Right atrium auricular region (tissue), 2 donors: ENCODE results near the gene PTPRN. TPM values are rescaled to one million over a fixed set of nuclear protein-coding genes. Genes with fewer than 3 reads are reported as not detected.

Source experiments
- DNase-seq: peaks from one replicate; pipeline ENCODE4 v3.0.0-alpha.2; 2019; ENCODE audit warnings: low spot score
- H3K27ac ChIP-seq, 2 donors: fragments of 200-600 bp; sonication (generic); 1 replicate in 1 of 2; 2 replicates in 1 of 2; pipeline ENCODE4 v1.5.1; 2016 to 2019
- H3K27me3 ChIP-seq, 2 donors: fragments of 200-600 bp; sonication (generic); one replicate each; pipeline versions ENCODE4 v1.5.1 to v1.6.0; 2017 to 2019
- H3K36me3 ChIP-seq: fragments of 200-600 bp; sonication (generic); one replicate; pipeline ENCODE4 v1.5.1; 2016
- H3K4me1 ChIP-seq, 2 donors: fragments of 200-600 bp; sonication (generic); one replicate each; pipeline versions ENCODE4 v1.5.1 to v1.6.0; 2017 to 2019
- H3K4me3 ChIP-seq, 2 donors: fragments of 200-600 bp; sonication (generic); 1 replicate in 1 of 2; 2 replicates in 1 of 2; pipeline ENCODE4 v1.5.1; 2017 to 2019; ENCODE audit warnings: mild to moderate bottlenecking in 1 of 2, moderate library complexity in 1 of 2
- H3K9me3 ChIP-seq, 2 donors: fragments of 200-600 bp; sonication (generic); one replicate each; pipeline ENCODE4 v1.5.1; 2019
- total RNA-seq, 2 donors: library from RNA; depleted of rRNA; stranded (reverse); fragments of >200 nt; gene quantifications; one replicate each; pipeline ENCODE4 v1.1.0, GENCODE V29; 2016
- TF ChIP-seq, protein P1 (sequence below), 2 donors: fragments of 200-600 bp; sonication (generic); IDR thresholded peaks; one replicate each; pipeline ENCODE4 v1.5.1; 2019; ENCODE audit warnings: antibody characterized with exemption in 2 of 2

PTPRN gene
- total RNA-seq, 2 donors from 2014 or later: 0.74 TPM; not detected in 1

DNA sequence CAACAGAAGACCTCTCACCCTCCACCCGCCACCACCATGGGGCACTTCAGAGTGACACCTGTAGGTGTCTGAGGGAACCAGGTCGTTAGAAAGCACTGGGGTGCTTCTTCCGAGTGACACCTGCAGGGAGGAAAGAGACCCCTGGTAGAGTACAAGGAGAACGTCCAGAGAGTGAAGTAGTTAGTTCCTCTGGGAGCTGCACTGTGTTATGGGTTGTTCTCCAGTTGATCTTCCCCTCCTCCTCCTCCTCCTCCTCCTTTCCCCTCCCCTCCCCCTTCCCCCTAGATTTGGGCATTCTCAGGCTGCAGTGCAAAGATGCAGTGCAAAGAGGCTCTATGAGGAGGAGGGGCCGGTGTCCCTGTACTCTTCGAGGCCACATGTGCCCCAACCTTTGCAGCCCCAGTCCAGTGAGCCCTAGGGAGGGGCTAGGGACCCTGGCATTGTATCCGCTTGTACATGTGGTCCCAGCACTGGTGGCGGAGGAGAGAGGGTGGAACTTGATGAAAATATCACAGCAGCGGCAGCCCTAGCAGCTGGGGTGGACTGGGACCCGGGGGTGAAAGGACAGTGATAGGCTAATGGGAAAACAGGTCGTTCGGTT is 29.2 kb downstream of the PTPRN start:
- Histone ChIP-seq H3K9me3 (no peaks in the 10 kb centered on the region), H3K27ac (peak overlapping the region; percentile 97 to 99), H3K27me3 (no peaks in the 10 kb centered on the region), H3K4me1 (peaks cover 0 to 31% of the 10 kb centered on the region in 2 donors), H3K36me3 (peaks cover 41% of the 10 kb centered on the region), H3K4me3 (peak overlapping the region; percentile 80 to 85)
- TF ChIP-seq, protein P1, sequence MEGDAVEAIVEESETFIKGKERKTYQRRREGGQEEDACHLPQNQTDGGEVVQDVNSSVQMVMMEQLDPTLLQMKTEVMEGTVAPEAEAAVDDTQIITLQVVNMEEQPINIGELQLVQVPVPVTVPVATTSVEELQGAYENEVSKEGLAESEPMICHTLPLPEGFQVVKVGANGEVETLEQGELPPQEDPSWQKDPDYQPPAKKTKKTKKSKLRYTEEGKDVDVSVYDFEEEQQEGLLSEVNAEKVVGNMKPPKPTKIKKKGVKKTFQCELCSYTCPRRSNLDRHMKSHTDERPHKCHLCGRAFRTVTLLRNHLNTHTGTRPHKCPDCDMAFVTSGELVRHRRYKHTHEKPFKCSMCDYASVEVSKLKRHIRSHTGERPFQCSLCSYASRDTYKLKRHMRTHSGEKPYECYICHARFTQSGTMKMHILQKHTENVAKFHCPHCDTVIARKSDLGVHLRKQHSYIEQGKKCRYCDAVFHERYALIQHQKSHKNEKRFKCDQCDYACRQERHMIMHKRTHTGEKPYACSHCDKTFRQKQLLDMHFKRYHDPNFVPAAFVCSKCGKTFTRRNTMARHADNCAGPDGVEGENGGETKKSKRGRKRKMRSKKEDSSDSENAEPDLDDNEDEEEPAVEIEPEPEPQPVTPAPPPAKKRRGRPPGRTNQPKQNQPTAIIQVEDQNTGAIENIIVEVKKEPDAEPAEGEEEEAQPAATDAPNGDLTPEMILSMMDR (IDR thresholded peaks at IDR 0.05): no peak
- DNase-seq: no peak

DNA sequence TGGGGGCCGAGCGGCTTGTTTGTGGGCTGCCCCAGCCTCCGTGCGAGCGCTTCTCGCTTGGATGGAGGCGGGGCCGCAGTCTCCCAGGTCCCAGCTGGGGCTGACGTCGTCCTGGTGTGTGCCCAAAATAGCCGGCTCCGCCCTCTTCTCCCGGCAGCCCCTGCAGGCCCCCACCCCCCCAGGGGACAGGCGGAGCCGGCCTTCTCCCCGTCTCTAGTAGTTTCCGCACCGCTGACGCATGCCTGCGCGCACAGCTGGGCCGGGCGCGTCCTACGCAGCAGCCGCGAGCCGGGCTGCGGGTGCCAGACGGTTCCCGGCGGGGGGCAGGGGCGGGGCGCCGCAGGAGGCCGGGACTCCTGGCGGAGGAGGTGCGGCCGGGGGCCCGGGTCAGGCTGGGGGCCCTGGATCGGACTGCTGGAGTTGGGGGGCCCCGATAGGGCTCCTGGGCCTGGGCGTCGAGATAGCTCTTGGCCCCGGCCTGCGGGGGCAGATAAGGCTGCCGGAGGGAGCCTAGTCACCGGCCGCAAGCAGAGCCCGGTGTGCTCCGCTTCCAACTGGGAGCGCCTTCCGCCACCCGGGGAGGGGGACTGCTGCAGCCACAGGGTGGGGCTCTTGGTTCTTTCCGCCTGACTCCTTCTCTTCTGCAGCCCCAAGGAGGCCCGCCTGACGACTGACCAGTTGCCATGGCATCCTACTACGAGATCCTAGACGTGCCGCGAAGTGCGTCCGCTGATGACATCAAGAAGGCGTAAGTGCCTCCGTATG is 29.9 kb downstream of the PTPRN start, which contains the start of gene DNAJB2:
TSS of gene DNAJB2 (plus strand) at position 216 of the 765 bp plus-strand sequence. CDS start at position 684, 468 bp downstream.
- Histone ChIP-seq H3K27ac (peak within 1 kb of the TSS; percentile 97 to 99), H3K27me3 (no peaks in the 10 kb centered on the region), H3K36me3 (peaks cover 34% of the 10 kb centered on the region), H3K4me1 (peaks cover 0 to 34% of the 10 kb centered on the region in 2 donors), H3K9me3 (no peaks in the 10 kb centered on the region), H3K4me3 (peak within 1 kb of the TSS; percentile 80 to 85)
- peak; percentile 98 for DNase-seq
- TF ChIP-seq, protein P1 (IDR thresholded peaks at IDR 0.05): peak in 1 of 2 donors; percentile 21

DNA sequence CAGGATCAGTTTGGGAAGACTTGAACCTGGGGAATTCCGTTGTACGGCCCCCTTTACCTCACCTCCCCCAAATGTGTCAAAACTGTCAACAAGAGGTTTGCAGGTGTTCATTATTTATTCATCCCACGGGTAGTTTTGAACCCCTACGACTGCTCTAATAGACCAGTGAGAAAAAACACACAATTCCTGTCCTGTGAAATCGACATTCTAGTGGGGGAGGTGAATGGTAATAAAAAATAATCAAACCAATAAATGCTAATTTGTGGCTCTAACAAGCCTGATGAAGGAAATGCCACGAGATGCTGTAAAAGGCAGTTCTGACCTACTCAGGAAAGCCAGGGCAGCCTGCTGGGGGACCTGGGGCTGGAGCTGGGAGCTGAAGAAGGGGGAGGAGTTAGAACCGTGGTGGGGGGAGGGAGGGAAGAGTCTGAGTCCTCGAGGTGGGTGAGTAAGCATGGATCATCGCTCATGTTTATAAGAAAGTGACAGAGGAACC is 30.5 kb downstream of the PTPRN start:
- H3K27me3 ChIP-seq: no peaks in the 10 kb centered on the region
- H3K36me3 ChIP-seq: peaks cover 28% of the 10 kb centered on the region
- H3K4me3 ChIP-seq: peak overlapping the region; percentile 80 to 85
- TF ChIP-seq, protein P1 (IDR thresholded peaks at IDR 0.05): no peak
- H3K27ac ChIP-seq: peak overlapping the region; percentile 97 to 99
- no peak for DNase-seq
- no peaks in the 10 kb centered on the region for H3K9me3 ChIP-seq
- H3K4me1 ChIP-seq: peaks cover 0 to 39% of the 10 kb centered on the region in 2 donors

DNA sequence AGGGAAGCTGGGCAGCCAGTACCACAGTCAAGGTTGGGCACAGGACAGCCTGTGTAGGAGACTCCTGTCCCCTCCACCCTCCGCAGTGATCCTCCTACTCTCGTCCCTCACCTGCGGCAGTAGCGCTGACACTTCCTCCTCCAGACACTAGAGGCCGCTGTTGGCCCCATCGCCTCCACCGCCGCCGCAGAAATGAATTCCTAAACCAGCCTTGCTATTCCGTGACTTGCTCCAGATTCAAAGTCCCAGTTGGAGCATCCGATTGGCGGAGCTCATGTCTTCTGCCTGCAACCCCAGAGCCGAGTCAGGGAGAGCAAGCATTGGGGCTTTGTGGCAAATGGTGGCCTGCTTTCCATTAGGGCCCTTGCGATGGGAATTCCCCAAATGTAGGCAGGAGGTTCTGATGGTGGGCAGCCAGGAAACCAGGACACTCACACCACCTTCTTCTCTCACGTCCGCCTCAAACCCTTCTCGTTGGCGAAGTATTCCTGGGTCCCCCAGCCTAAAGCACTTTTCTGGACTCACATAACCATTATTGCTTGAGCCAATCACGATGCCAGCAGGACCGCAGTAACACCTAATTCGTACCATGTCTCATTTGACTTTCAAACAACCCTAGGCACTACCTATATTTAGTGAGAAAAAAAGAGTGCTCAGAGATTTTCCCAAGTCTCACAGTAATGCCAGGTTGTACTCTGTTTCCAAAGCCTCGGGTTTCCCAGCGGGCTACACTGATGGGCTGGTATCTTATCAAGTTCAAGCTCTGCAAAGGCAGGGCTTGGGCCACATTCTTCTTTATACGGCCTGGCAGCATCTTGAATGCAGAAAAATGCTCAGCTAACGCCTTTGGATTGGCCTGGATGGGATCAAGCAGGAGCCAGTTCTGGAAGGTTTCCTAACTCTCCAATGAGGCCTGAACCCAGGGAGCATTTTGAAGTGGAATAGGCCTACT is 31.2 kb downstream of the PTPRN start:
- TF ChIP-seq, protein P1 (IDR thresholded peaks at IDR 0.05): peak; percentile 94 to 99
- Histone ChIP-seq H3K4me3 (peak overlapping the region in 1 of 2 donors; percentile 4), H3K27me3 (no peaks in the 10 kb centered on the region), H3K9me3 (no peaks in the 10 kb centered on the region), H3K36me3 (peaks cover 24% of the 10 kb centered on the region), H3K27ac (peak overlapping the region; percentile 97 to 99), H3K4me1 (peaks cover 0 to 39% of the 10 kb centered on the region in 2 donors)
- DNase-seq: peak; percentile 87

DNA sequence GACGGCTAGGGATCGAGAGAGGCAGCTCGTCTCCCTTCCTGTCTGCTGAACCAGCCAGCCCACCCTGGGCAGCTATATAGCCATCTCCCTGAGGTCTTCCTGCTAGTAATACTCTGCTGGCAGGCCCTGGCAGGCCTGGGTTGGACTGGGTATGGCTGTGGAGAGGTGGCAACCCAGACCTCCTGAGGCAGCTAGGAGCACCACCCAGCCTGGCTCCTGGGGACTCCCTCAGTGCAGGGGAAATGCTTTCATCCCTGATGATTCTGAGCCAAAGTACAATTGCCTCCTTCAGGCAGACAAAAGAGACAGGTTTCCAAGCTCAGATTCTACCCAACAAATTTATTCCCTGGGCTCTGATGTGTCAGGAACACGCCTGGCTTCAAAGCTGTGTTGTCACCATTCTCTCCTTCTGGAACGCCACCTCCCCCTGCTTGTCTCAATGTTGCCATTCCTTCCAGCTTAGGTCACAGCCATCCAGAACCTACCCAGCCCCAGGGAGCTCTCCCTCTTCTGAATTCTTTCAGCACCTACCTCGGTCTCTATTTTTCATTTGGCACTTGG is 34.8 kb downstream of the PTPRN start:
- H3K27me3 ChIP-seq: no peaks in the 10 kb centered on the region
- H3K9me3 ChIP-seq: no peaks in the 10 kb centered on the region
- peaks cover 0 to 24% of the 10 kb centered on the region in 2 donors for H3K4me1 ChIP-seq
- H3K27ac ChIP-seq: peak overlapping the region; percentile 52 to 90
- no peak overlapping the region for H3K4me3 ChIP-seq
- peak; percentile 76 for DNase-seq
- TF ChIP-seq, protein P1 (IDR thresholded peaks at IDR 0.05): no peak
- H3K36me3 ChIP-seq: no peaks in the 10 kb centered on the region
